B cell (primary cell): ENCODE data around the gene RANBP3. TPM values are rescaled to one million over a fixed set of nuclear protein-coding genes. Genes with fewer than 3 reads are reported as not detected.

ENCODE experiments used
- ATAC-seq: fragments of 200-7000 bp; cut with Tn5 transposase; one replicate; pipeline ENCODE4 v1.10.0; 2021; ENCODE audit warnings: low read depth, mild to moderate bottlenecking, moderate number of reproducible peaks, moderate library complexity
- CTCF ChIA-PET: fragments of 350-600 bp; sonication (Branson Sonifier 250); formaldehyde crosslinking; loops from one replicate; lab custom pipeline; 2021; ENCODE audit warnings: antibody characterized with exemption, inconsistent platforms; lab: Charles Lee
- POLR2A ChIA-PET: fragments of 350-600 bp; sonication (Branson Sonifier 250); formaldehyde crosslinking; loops from one replicate; lab custom pipeline; 2021; ENCODE audit warnings: antibody characterized with exemption; lab: Charles Lee
- DNase-seq: peaks from one replicate; pipeline ENCODE4 v3.0.0; 2013
- H2AFZ ChIP-seq: 2 replicates; pipeline ENCODE4 v1.6.1; 2012; ENCODE audit warnings: mild to moderate bottlenecking, low read depth, low read length; ENCODE audit not compliant: insufficient read depth, poor library complexity, severe bottlenecking
- H3K27ac ChIP-seq, 2 donors: 1 replicate in 1 of 2; 2 replicates in 1 of 2; pipeline ENCODE4 v1.5.1; 2012 to 2013; ENCODE audit warnings: low read length in 2 of 2, mild to moderate bottlenecking in 2 of 2, moderate library complexity in 1 of 2
- H3K27me3 ChIP-seq, 4 experiments: fragments of 200-600 bp in 1 of 4; sonication (generic) in 1 of 4; replicated peaks in 1 of 4; 1 replicate in 2 of 4; 2 replicates in 2 of 4; pipeline versions ENCODE4 v1.6.1 to v1.7.0; 2013 to 2016; ENCODE audit warnings: low read length in 3 of 4, mild to moderate bottlenecking in 2 of 4, mixed read lengths in 1 of 4, moderate library complexity in 1 of 4; ENCODE audit not compliant: insufficient read depth in 4 of 4, control insufficient read depth in 3 of 4; ENCODE audit errors: control extremely low read depth in 1 of 4
- H3K36me3 ChIP-seq, 2 experiments: replicated peaks in 1 of 2; 1 replicate in 1 of 2; 2 replicates in 1 of 2; pipeline versions ENCODE4 v1.6.1 to v1.7.1; 2013; ENCODE audit warnings: low read length in 1 of 2; ENCODE audit not compliant: insufficient read depth in 2 of 2, control insufficient read depth in 1 of 2; ENCODE audit errors: control extremely low read depth in 1 of 2, extremely low read depth in 1 of 2
- H3K4me1 ChIP-seq, 2 donors: fragments of 200-600 bp in 1 of 2; sonication (generic) in 1 of 2; 1 replicate in 1 of 2; 2 replicates in 1 of 2; pipeline versions ENCODE4 v1.5.1 to v1.6.1; 2013 to 2017; ENCODE audit warnings: low read length in 2 of 2; ENCODE audit not compliant: control insufficient read depth in 2 of 2, insufficient read depth in 2 of 2
- H3K4me2 ChIP-seq: replicated peaks from 2 replicates; pipeline ENCODE3; 2012; ENCODE audit warnings: mild to moderate bottlenecking, low read depth, low read length; ENCODE audit not compliant: poor library complexity, severe bottlenecking
- H3K4me3 ChIP-seq, 5 experiments: fragments of 200-600 bp in 1 of 5; sonication (generic) in 1 of 5; 1 replicate in 3 of 5; 2 replicates in 2 of 5; pipeline versions ENCODE4 v1.5.1 to v1.7.0; 2011 to 2016; ENCODE audit warnings: low read length in 4 of 5, mild to moderate bottlenecking in 4 of 5, low read depth in 2 of 5, control low read depth in 1 of 5, moderate library complexity in 1 of 5; ENCODE audit not compliant: insufficient read depth in 1 of 5; ENCODE audit errors: control extremely low read depth in 1 of 5, extremely low read depth in 1 of 5
- H3K79me2 ChIP-seq: fragments of 200-600 bp; sonication (generic); one replicate; pipeline ENCODE4 v1.6.0; 2016; ENCODE audit warnings: low read length; ENCODE audit not compliant: control insufficient read depth, insufficient read depth
- H3K9ac ChIP-seq: fragments of 200-600 bp; sonication (generic); 2 replicates; pipeline ENCODE4 v1.6.1; 2017; ENCODE audit warnings: mild to moderate bottlenecking, low read length, moderate library complexity
- H3K9me3 ChIP-seq, 3 donors: one replicate each; pipeline versions ENCODE4 v1.6.1 to v1.7.1; 2013; ENCODE audit warnings: low read length in 2 of 3; ENCODE audit not compliant: control insufficient read depth in 2 of 3, insufficient read depth in 1 of 3; ENCODE audit errors: control extremely low read depth in 1 of 3
- H4K20me1 ChIP-seq: 2 replicates; pipeline ENCODE4 v1.6.0; 2012; ENCODE audit warnings: mild to moderate bottlenecking, low read length; ENCODE audit not compliant: insufficient read depth, control insufficient read depth, poor library complexity, severe bottlenecking
- H3K27ac Mint-ChIP-seq: one replicate; pipeline ENCODE4 v1.8.0; 2021; ENCODE audit warnings: mixed read lengths
- H3K27me3 Mint-ChIP-seq: one replicate; pipeline ENCODE4 v1.8.0; 2021; ENCODE audit warnings: mixed read lengths
- H3K4me1 Mint-ChIP-seq: one replicate; pipeline ENCODE4 v1.8.0; 2021; ENCODE audit warnings: mixed read lengths
- H3K4me3 Mint-ChIP-seq: one replicate; pipeline ENCODE4 v1.8.0; 2021; ENCODE audit warnings: mixed read lengths
- H3K9me3 Mint-ChIP-seq: one replicate; pipeline ENCODE4 v1.8.0; 2022; ENCODE audit warnings: mixed read lengths; ENCODE audit not compliant: insufficient read depth
- EZH2 ChIP-seq: IDR thresholded peaks from 2 replicates; pipeline ENCODE4 v1.6.1; 2012; ENCODE audit warnings: borderline replicate concordance, low read depth, mild to moderate bottlenecking, moderate library complexity, low read length; ENCODE audit not compliant: insufficient read depth, poor library complexity, severe bottlenecking
- WGBS: methylation state at CpG from one replicate; pipeline ENCODE4 v1.1.5; 2013; ENCODE audit warnings: missing lambda C conversion rate; ENCODE audit not compliant: insufficient coverage; 5-methylcytosine and 5-hydroxymethylcytosine counted together
- intact Hi-C: fragments of 100-400 bp; cut with micrococcal nuclease; formaldehyde crosslinking; loops from one replicate; pipeline ENCODE4 v1.10.0; 2022
- polyA plus RNA-seq: library from polyadenylated mRNA; depleted of rRNA; stranded (reverse); fragments of >200 nt; gene quantifications from 2 replicates; pipeline ENCODE4 v1.2.3, GENCODE V29; 2012
- total RNA-seq, 2 donors: library from RNA; stranded (reverse); fragments of 120-200 nt in 1 of 2; gene quantifications; 1 replicate in 1 of 2; 2 replicates in 1 of 2; pipeline versions ENCODE4 v1.2.3 to v1.2.4, GENCODE V29; 2013 to 2022
- TF ChIP-seq, protein P1 (sequence below): fragments of 200-600 bp; IDR thresholded peaks from one replicate; pipeline ENCODE4 v1.8.0; 2022; ENCODE audit warnings: antibody characterized with exemption, mild to moderate bottlenecking

Gene RANBP3
- total and polyA plus RNA-seq, 2 donors (not counting 1 experiment from before 2014, with no cell fraction given): 86.7 to 91.7 TPM

DNA sequence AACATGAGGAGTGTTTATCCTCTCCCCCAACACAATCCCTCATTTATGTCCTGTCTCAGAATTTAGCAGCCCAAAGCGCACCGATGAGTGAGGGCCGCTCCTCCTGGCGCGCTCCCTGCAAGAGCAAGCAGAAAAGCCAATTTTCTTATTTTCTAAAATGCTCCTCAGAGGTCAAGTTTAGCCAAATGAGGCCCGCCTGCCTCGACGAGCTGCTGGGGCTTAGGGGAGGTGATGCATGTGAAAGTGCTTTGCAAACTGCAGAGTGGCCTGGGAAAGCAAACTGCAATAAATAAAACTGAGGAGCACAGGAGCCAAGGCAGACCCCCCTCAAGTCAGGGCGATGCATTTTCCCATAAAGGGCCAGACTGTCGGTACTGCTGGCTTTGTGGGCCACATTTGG lies 34.9 kb downstream of the RANBP3 start:
- DNase-seq (no peak), ATAC-seq (no peak)
- H3K4me2 ChIP-seq: no peak overlapping the region
- H4K20me1 ChIP-seq: peaks cover 94% of the 10 kb centered on the region
- H3K27me3 ChIP-seq: no peaks in the 10 kb centered on the region
- H3K4me1 Mint-ChIP-seq: peaks cover 5% of the 10 kb centered on the region
- ChIA-PET CTCF (no interaction called here), POLR2A (no interaction called here)
- intact Hi-C loops: no loop called here
- peaks cover 2 to 48% of the 10 kb centered on the region in 2 experiments for H3K36me3 ChIP-seq
- H2AFZ ChIP-seq: no peak overlapping the region
- H3K27ac ChIP-seq: no peak overlapping the region
- no peaks in the 10 kb centered on the region for H3K4me1 ChIP-seq
- TF ChIP-seq, protein P1, sequence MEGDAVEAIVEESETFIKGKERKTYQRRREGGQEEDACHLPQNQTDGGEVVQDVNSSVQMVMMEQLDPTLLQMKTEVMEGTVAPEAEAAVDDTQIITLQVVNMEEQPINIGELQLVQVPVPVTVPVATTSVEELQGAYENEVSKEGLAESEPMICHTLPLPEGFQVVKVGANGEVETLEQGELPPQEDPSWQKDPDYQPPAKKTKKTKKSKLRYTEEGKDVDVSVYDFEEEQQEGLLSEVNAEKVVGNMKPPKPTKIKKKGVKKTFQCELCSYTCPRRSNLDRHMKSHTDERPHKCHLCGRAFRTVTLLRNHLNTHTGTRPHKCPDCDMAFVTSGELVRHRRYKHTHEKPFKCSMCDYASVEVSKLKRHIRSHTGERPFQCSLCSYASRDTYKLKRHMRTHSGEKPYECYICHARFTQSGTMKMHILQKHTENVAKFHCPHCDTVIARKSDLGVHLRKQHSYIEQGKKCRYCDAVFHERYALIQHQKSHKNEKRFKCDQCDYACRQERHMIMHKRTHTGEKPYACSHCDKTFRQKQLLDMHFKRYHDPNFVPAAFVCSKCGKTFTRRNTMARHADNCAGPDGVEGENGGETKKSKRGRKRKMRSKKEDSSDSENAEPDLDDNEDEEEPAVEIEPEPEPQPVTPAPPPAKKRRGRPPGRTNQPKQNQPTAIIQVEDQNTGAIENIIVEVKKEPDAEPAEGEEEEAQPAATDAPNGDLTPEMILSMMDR: no peak
- no peak for TF ChIP-seq EZH2
- H3K79me2 ChIP-seq: peaks cover 80% of the 10 kb centered on the region
- no peak overlapping the region for H3K4me3 ChIP-seq
- H3K9me3 Mint-ChIP-seq: no peaks in the 10 kb centered on the region
- H3K9ac ChIP-seq: no peak overlapping the region
- H3K4me3 Mint-ChIP-seq: no peak overlapping the region
- no peak overlapping the region for H3K27ac Mint-ChIP-seq
- WGBS: 96% methylated on average over 8 of the region's 10 CpGs
- no peaks in the 10 kb centered on the region for H3K27me3 Mint-ChIP-seq
- no peaks in the 10 kb centered on the region for H3K9me3 ChIP-seq

DNA sequence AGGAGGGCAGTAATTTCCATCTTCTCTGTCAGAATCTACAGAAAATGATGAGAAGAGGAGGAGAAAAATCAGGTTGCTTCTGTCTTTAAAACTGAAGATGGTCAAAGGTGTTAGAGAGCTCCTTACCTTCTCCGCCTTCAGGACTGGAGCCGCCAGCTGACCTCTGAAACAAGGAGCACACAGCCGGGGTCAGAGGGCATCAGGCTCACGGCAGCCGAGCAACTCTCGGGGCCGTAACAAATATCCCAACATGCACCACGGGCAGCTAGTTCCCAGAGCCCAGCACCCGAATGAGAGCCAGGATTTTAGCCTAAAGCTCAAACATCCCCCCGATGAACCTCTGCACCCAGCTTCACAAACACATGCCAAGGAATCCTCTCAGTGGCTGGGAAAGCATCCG lies 36.3 kb downstream of the RANBP3 start:
- no peaks in the 10 kb centered on the region for H3K4me1 ChIP-seq
- no peaks in the 10 kb centered on the region for H3K27me3 ChIP-seq
- no peak overlapping the region for H3K27ac Mint-ChIP-seq
- ChIA-PET POLR2A (no interaction called here), CTCF (interaction anchor here (0.8 kb wide), 1 partner anchor 26 kb away, joined by 3 read pairs; no protein-coding TSS in a partner anchor)
- H3K9me3 Mint-ChIP-seq: no peaks in the 10 kb centered on the region
- no peak overlapping the region for H2AFZ ChIP-seq
- H3K27me3 Mint-ChIP-seq: no peaks in the 10 kb centered on the region
- H3K27ac ChIP-seq: no peak overlapping the region
- intact Hi-C loops: no loop called here
- no peak for DNase-seq
- no peak overlapping the region for H3K4me3 ChIP-seq
- H3K79me2 ChIP-seq: peaks cover 75% of the 10 kb centered on the region
- H3K4me3 Mint-ChIP-seq: no peak overlapping the region
- no peak for TF ChIP-seq EZH2
- TF ChIP-seq, protein P1: no peak
- whole genome bisulfite sequencing: 99% methylated on average over 11 of the region's 11 CpGs
- ATAC-seq: no peak
- H3K4me2 ChIP-seq: no peak overlapping the region
- H3K4me1 Mint-ChIP-seq: peaks cover 1% of the 10 kb centered on the region
- H3K9ac ChIP-seq: no peak overlapping the region
- no peaks in the 10 kb centered on the region for H3K9me3 ChIP-seq
- H3K36me3 ChIP-seq: peaks cover 2 to 54% of the 10 kb centered on the region in 2 experiments
- peaks cover 92% of the 10 kb centered on the region for H4K20me1 ChIP-seq
